Esophagus muscularis mucosa (tissue), 4 donors: Measurements from ENCODE around the gene DLG1.

Experiments used
- CTCF ChIP-seq, 3 experiments: fragments of 200-600 bp in 2 of 3; fragments of 450-650 bp in 1 of 3; sonication (generic) in 2 of 3; IDR thresholded peaks; one replicate each; pipeline ENCODE4 v1.5.1; 2017 to 2019; ENCODE audit warnings: antibody characterized with exemption in 3 of 3, mild to moderate bottlenecking in 2 of 3, moderate library complexity in 1 of 3
- EP300 ChIP-seq: sonication (generic); formaldehyde crosslinking; IDR thresholded peaks from one replicate; pipeline ENCODE4 v1.6.1; 2017; ENCODE audit warnings: antibody characterized with exemption
- POLR2A ChIP-seq: fragments of 450-650 bp; IDR thresholded peaks from one replicate; pipeline ENCODE4 v1.6.1; 2017; ENCODE audit warnings: antibody characterized with exemption, moderate library complexity, mild to moderate bottlenecking, low read depth

- TF ChIP-seq CTCF (IDR thresholded peaks at IDR 0.05), result no peak
- no peak for TF ChIP-seq EP300
- no peak for TF ChIP-seq POLR2A
Measured at GRCh38 chr3:197239857-197240256, 58.6 kb downstream of the DLG1 start.
